ENCODE measurements around the gene SIM2. TPM values are rescaled to one million over a fixed set of nuclear protein-coding genes. Genes with fewer than 3 reads are reported as not detected.
A peak's percentile ranks its signal among the peaks of the same experiment; 100 is the strongest.
"Not testable (repeated sequence)": the region's sequence is repeated elsewhere in the genome, so short reads cannot be mapped to it uniquely, and the experiment has no call there.

SIM2 gene
- polyA plus RNA-seq, 1 donor from 2014 or later: not detected

GRCh38 chr21:36668713-36669112 is 30.2 kb upstream of the SIM2 start:
- H3K27ac ChIP-seq (ENCODE audit: low read length): no peak overlapping the region
- no peaks in the 10 kb centered on the region for H3F3A ChIP-seq (ENCODE audit: insufficient read depth, low read length, poor library complexity, severe bottlenecking)
- H3K9me2 ChIP-seq (ENCODE audit: insufficient read depth, low read length): no peaks in the 10 kb centered on the region
- H3K9me3 ChIP-seq (ENCODE audit: low read length): no peaks in the 10 kb centered on the region
- no peaks in the 10 kb centered on the region for H4K20me1 ChIP-seq (ENCODE audit: insufficient read depth)
- no peaks in the 10 kb centered on the region for H3K27me3 ChIP-seq (ENCODE audit: insufficient read depth, low read depth, low read length)
- TF ChIP-seq REST (IDR thresholded peaks at IDR 0.05; ENCODE audit: borderline replicate concordance): no peak
- TF ChIP-seq EP300 (conservative IDR thresholded peaks at IDR 0.05; ENCODE audit: poor library complexity, severe bottlenecking): no peak
- TF ChIP-seq POLR2AphosphoS5 (IDR thresholded peaks at IDR 0.05): no peak
- no peak for TF ChIP-seq MXI1 (conservative IDR thresholded peaks at IDR 0.05; ENCODE audit: poor library complexity, severe bottlenecking)
- no peak overlapping the region for H3K4me3 ChIP-seq (ENCODE audit: low read length)
- H3K9ac ChIP-seq (ENCODE audit: low read length): no peak overlapping the region
- H3K4me2 ChIP-seq (ENCODE audit: low read length): no peak overlapping the region
- H3K79me2 ChIP-seq (replicated peaks; ENCODE audit: insufficient read depth, low read length): no peaks in the 10 kb centered on the region
- no peak overlapping the region for H2AFZ ChIP-seq (ENCODE audit: low read depth, low read length)
- no peaks in the 10 kb centered on the region for H3K36me3 ChIP-seq (ENCODE audit: insufficient read depth, low read length)

- Histone ChIP-seq H3K27me3 (ENCODE audit: insufficient read depth, low read depth, low read length) (no peaks in the 10 kb centered on the region), H3F3A (ENCODE audit: insufficient read depth, low read length, poor library complexity, severe bottlenecking) (no peaks in the 10 kb centered on the region), H3K79me2 (replicated peaks; ENCODE audit: insufficient read depth, low read length) (no peaks in the 10 kb centered on the region), H3K4me2 (ENCODE audit: low read length) (no peak overlapping the region), H3K9ac (ENCODE audit: low read length) (no peak overlapping the region), H2AFZ (ENCODE audit: low read depth, low read length) (no peak overlapping the region), H3K9me2 (ENCODE audit: insufficient read depth, low read length) (no peaks in the 10 kb centered on the region), H3K27ac (ENCODE audit: low read length) (no peak overlapping the region), H3K36me3 (ENCODE audit: insufficient read depth, low read length) (no peaks in the 10 kb centered on the region), H4K20me1 (ENCODE audit: insufficient read depth) (no peaks in the 10 kb centered on the region), H3K4me3 (ENCODE audit: low read length) (no peak overlapping the region), H3K9me3 (ENCODE audit: low read length) (no peaks in the 10 kb centered on the region)
- TF ChIP-seq EP300 (conservative IDR thresholded peaks at IDR 0.05; ENCODE audit: poor library complexity, severe bottlenecking) (peak; percentile 22), EZH2 (IDR thresholded peaks at IDR 0.05; ENCODE audit: borderline replicate concordance, insufficient read depth, low read length, poor library complexity, severe bottlenecking) (no peak)
These were observed 27.1 kb upstream of the SIM2 start for GRCh38 chr21:36671836-36672235.

- H3K9me2 ChIP-seq (ENCODE audit: insufficient read depth, low read length); H3K4me2 ChIP-seq (ENCODE audit: low read length); H3F3A ChIP-seq (ENCODE audit: insufficient read depth, low read length, poor library complexity, severe bottlenecking); H4K20me1 ChIP-seq (ENCODE audit: insufficient read depth); H3K9ac ChIP-seq (ENCODE audit: low read length); H3K27ac ChIP-seq (ENCODE audit: low read length); H3K36me3 ChIP-seq (ENCODE audit: insufficient read depth, low read length); H3K4me3 ChIP-seq (ENCODE audit: low read length); H3K27me3 ChIP-seq (ENCODE audit: insufficient read depth, low read depth, low read length); H2AFZ ChIP-seq (ENCODE audit: low read depth, low read length); H3K79me2 ChIP-seq (replicated peaks; ENCODE audit: insufficient read depth, low read length); H3K9me3 ChIP-seq (ENCODE audit: low read length): not testable (repeated sequence)
These were observed 26.6 kb upstream of the SIM2 start for GRCh38 chr21:36672296-36672695.

GRCh38 chr21:36672737-36673136 is 26.2 kb upstream of the SIM2 start:
- Histone ChIP-seq H3K36me3 (ENCODE audit: insufficient read depth, low read length) (no peaks in the 10 kb centered on the region), H2AFZ (ENCODE audit: low read depth, low read length) (no peak overlapping the region), H3K79me2 (replicated peaks; ENCODE audit: insufficient read depth, low read length) (no peaks in the 10 kb centered on the region), H4K20me1 (ENCODE audit: insufficient read depth) (no peaks in the 10 kb centered on the region), H3K9ac (ENCODE audit: low read length) (no peak overlapping the region), H3K9me3 (ENCODE audit: low read length) (no peaks in the 10 kb centered on the region), H3K4me3 (ENCODE audit: low read length) (no peak overlapping the region), H3F3A (ENCODE audit: insufficient read depth, low read length, poor library complexity, severe bottlenecking) (no peaks in the 10 kb centered on the region), H3K27me3 (ENCODE audit: insufficient read depth, low read depth, low read length) (no peaks in the 10 kb centered on the region), H3K9me2 (ENCODE audit: insufficient read depth, low read length) (no peaks in the 10 kb centered on the region), H3K27ac (ENCODE audit: low read length) (no peak overlapping the region), H3K4me2 (ENCODE audit: low read length) (no peak overlapping the region)
- TF ChIP-seq POLR2AphosphoS5 (IDR thresholded peaks at IDR 0.05) (no peak), EZH2 (IDR thresholded peaks at IDR 0.05; ENCODE audit: borderline replicate concordance, insufficient read depth, low read length, poor library complexity, severe bottlenecking) (no peak), REST (IDR thresholded peaks at IDR 0.05; ENCODE audit: borderline replicate concordance) (no peak), EP300 (conservative IDR thresholded peaks at IDR 0.05; ENCODE audit: poor library complexity, severe bottlenecking) (no peak), CTCF (IDR thresholded peaks at IDR 0.05; ENCODE audit: poor library complexity, severe bottlenecking) (no peak), SMC3 (conservative IDR thresholded peaks at IDR 0.05; ENCODE audit: poor library complexity) (no peak), RAD21 (conservative IDR thresholded peaks at IDR 0.05) (no peak), MXI1 (conservative IDR thresholded peaks at IDR 0.05; ENCODE audit: poor library complexity, severe bottlenecking) (no peak), TAF1 (IDR thresholded peaks at IDR 0.05; ENCODE audit: low read depth) (no peak)
